Gastroesophageal sphincter (tissue), 4 donors: ENCODE data around the gene EHMT1. TPM values are rescaled to one million over a fixed set of nuclear protein-coding genes. Genes with fewer than 3 reads are reported as not detected.
A peak's percentile ranks its signal among the peaks of the same experiment; 100 is the strongest.

Experiments used
- ATAC-seq: fragments of 150-250 bp; one replicate; pipeline ENCODE4 v1.9.1; 2016; ENCODE audit warnings: mild to moderate bottlenecking, moderate library complexity
- H3K27ac ChIP-seq, 4 donors: fragments of 200-600 bp; sonication (generic) in 3 of 4; 1 replicate in 3 of 4; 2 replicates in 1 of 4; pipeline ENCODE4 v1.5.1; 2016 to 2019
- H3K27me3 ChIP-seq: fragments of 200-600 bp; sonication (generic); one replicate; pipeline ENCODE4 v1.5.1; 2019
- H3K36me3 ChIP-seq, 2 donors: fragments of 200-600 bp; sonication (generic); one replicate each; pipeline ENCODE4 v1.5.1; 2019; ENCODE audit warnings: control low read depth in 1 of 2
- H3K4me1 ChIP-seq, 3 donors: fragments of 200-600 bp; sonication (generic); 1 replicate in 2 of 3; 2 replicates in 1 of 3; pipeline ENCODE4 v1.5.1; 2016 to 2019; ENCODE audit warnings: control low read depth in 2 of 3
- H3K4me3 ChIP-seq, 2 donors: fragments of 200-600 bp; sonication (generic); one replicate each; pipeline ENCODE4 v1.5.1; 2019; ENCODE audit warnings: mild to moderate bottlenecking in 1 of 2, moderate library complexity in 1 of 2
- H3K9me3 ChIP-seq, 3 donors: fragments of 200-600 bp; sonication (generic); one replicate each; pipeline ENCODE4 v1.5.1; 2017 to 2019; ENCODE audit warnings: control low read depth in 2 of 3
- CTCF ChIP-seq, 4 experiments: fragments of 200-600 bp in 2 of 4; fragments of 450-650 bp in 2 of 4; sonication (generic) in 1 of 4; IDR thresholded peaks; one replicate each; pipeline ENCODE4 v1.5.1; 2017 to 2019; ENCODE audit warnings: antibody characterized with exemption in 4 of 4, mild to moderate bottlenecking in 2 of 4, moderate library complexity in 2 of 4
- EP300 ChIP-seq: sonication (generic); formaldehyde crosslinking; IDR thresholded peaks from one replicate; pipeline ENCODE4 v1.6.1; 2017; ENCODE audit warnings: antibody characterized with exemption, mild to moderate bottlenecking
- POLR2A ChIP-seq, 2 donors: fragments of 450-650 bp; IDR thresholded peaks; one replicate each; pipeline ENCODE4 v1.6.1; 2017; ENCODE audit warnings: antibody characterized with exemption in 2 of 2, mild to moderate bottlenecking in 2 of 2, moderate library complexity in 1 of 2
- POLR2AphosphoS5 ChIP-seq: sonication (generic); formaldehyde crosslinking; IDR thresholded peaks from one replicate; pipeline ENCODE4 v1.6.1; 2017; ENCODE audit warnings: antibody characterized with exemption
- WGBS, 2 donors: methylation state at CpG; one replicate each; pipeline ENCODE4 v1.1.5; 2018; ENCODE audit warnings: low coverage in 1 of 2; 5-methylcytosine and 5-hydroxymethylcytosine counted together
- total RNA-seq, 4 donors: library from RNA; depleted of rRNA; stranded (reverse); fragments of >200 nt; gene quantifications; one replicate each; pipeline ENCODE4 v1.1.0, GENCODE V29; 2016

EHMT1 gene
- total RNA-seq, 4 donors from 2014 or later = 49.2 to 79.7 (median 64.7) TPM

- Histone ChIP-seq H3K4me1 (peaks cover 0 to 61% (median 18%) of the 10 kb centered on the region in 3 donors), H3K27ac (no peak overlapping the region), H3K36me3 (no peaks in the 10 kb centered on the region), H3K4me3 (no peak overlapping the region), H3K27me3 (no peaks in the 10 kb centered on the region), H3K9me3 (no peaks in the 10 kb centered on the region)
- no peak for ATAC-seq
- no peak for TF ChIP-seq CTCF (IDR thresholded peaks at IDR 0.05)
- no peak for TF ChIP-seq POLR2A (IDR thresholded peaks at IDR 0.05)
- TF ChIP-seq EP300 = no peak
- 81 to 90% methylated on average over 5 to 10 of the region's 16 CpGs for WGBS, 2 donors
Measured at GRCh38 chr9:137631345-137632229, 12.8 kb downstream of the EHMT1 start.

GRCh38 chr9:137632230-137633161 lies 13.7 kb downstream of the EHMT1 start:
- H3K4me1 ChIP-seq = peaks cover 0 to 59% (median 18%) of the 10 kb centered on the region in 3 donors
- no peak for ATAC-seq
- H3K9me3 ChIP-seq = no peaks in the 10 kb centered on the region
- no peak for TF ChIP-seq POLR2AphosphoS5
- no peak for TF ChIP-seq POLR2A (IDR thresholded peaks at IDR 0.05)
- TF ChIP-seq CTCF (IDR thresholded peaks at IDR 0.05) = no peak
- TF ChIP-seq EP300 = no peak
- H3K27ac ChIP-seq = peak overlapping the region in 1 of 4 donors; percentile 32
- no peaks in the 10 kb centered on the region for H3K36me3 ChIP-seq
- H3K27me3 ChIP-seq = no peaks in the 10 kb centered on the region
- H3K4me3 ChIP-seq = no peak overlapping the region
- WGBS, 2 donors = 59 to 88% methylated on average over 8 to 9 of the region's 23 CpGs

GRCh38 chr9:137634016-137634415 lies 15.2 kb downstream of the EHMT1 start:
- Histone ChIP-seq H3K36me3 (no peaks in the 10 kb centered on the region), H3K4me3 (no peak overlapping the region), H3K27me3 (no peaks in the 10 kb centered on the region), H3K9me3 (no peaks in the 10 kb centered on the region), H3K27ac (no peak overlapping the region), H3K4me1 (peaks cover 0 to 49% (median 18%) of the 10 kb centered on the region in 3 donors)
- 92% methylated on average over 5 of the region's 5 CpGs; no CpG with 5 or more reads in 1 of the 2 donors for WGBS, 2 donors
- ATAC-seq = no peak
- TF ChIP-seq EP300 (no peak), CTCF (IDR thresholded peaks at IDR 0.05) (no peak)

- Histone ChIP-seq H3K27me3 (no peaks in the 10 kb centered on the region), H3K27ac (no peak overlapping the region), H3K36me3 (peaks cover 0 to 11% of the 10 kb centered on the region in 2 donors), H3K4me1 (peaks cover 0 to 18% (median 0%) of the 10 kb centered on the region in 3 donors), H3K9me3 (no peaks in the 10 kb centered on the region), H3K4me3 (no peak overlapping the region)
- ATAC-seq = no peak
- 90 to 92% methylated on average over 5 to 6 of the region's 6 CpGs for WGBS, 2 donors
- no peak for TF ChIP-seq POLR2AphosphoS5
- no peak for TF ChIP-seq EP300
- no peak for TF ChIP-seq POLR2A (IDR thresholded peaks at IDR 0.05)
- no peak for TF ChIP-seq CTCF (IDR thresholded peaks at IDR 0.05)
Measured at GRCh38 chr9:137638680-137639079, 19.9 kb downstream of the EHMT1 start.
